Sigmoid colon (tissue), 7 donors: ENCODE results near the gene ATG9B. TPM values are rescaled to one million over a fixed set of nuclear protein-coding genes. Genes with fewer than 3 reads are reported as not detected.

Experiments used
- DNase-seq: peaks from one replicate; pipeline ENCODE4 v3.0.0-alpha.2; 2019
- H3K27ac ChIP-seq, 4 donors: fragments of 200-600 bp; sonication (generic); one replicate each; pipeline ENCODE4 v1.5.1; 2016 to 2019; ENCODE audit warnings: mild to moderate bottlenecking in 1 of 4
- H3K27me3 ChIP-seq, 3 donors: fragments of 200-600 bp; sonication (generic); one replicate each; pipeline ENCODE4 v1.5.1; 2019; ENCODE audit warnings: mild to moderate bottlenecking in 1 of 3
- H3K36me3 ChIP-seq, 4 donors: fragments of 200-600 bp; sonication (generic); one replicate each; pipeline ENCODE4 v1.5.1; 2016 to 2019
- H3K4me1 ChIP-seq, 4 donors: fragments of 200-600 bp; sonication (generic); one replicate each; pipeline ENCODE4 v1.5.1; 2017 to 2019
- H3K4me3 ChIP-seq, 4 donors: fragments of 200-600 bp; sonication (generic); one replicate each; pipeline ENCODE4 v1.5.1; 2017 to 2019; ENCODE audit warnings: mild to moderate bottlenecking in 2 of 4, moderate library complexity in 1 of 4
- H3K9me3 ChIP-seq, 4 donors: fragments of 200-600 bp in 3 of 4; sonication (generic) in 3 of 4; one replicate each; pipeline versions ENCODE4 v1.5.1 to v1.6.1; 2013 to 2019
- EP300 ChIP-seq, 4 donors: sonication (generic); formaldehyde crosslinking; IDR thresholded peaks; one replicate each; pipeline ENCODE4 v1.6.1; 2017; ENCODE audit warnings: antibody characterized with exemption in 4 of 4
- POLR2A ChIP-seq, 2 donors: fragments of 450-650 bp; IDR thresholded peaks; one replicate each; pipeline ENCODE4 v1.6.1; 2016; ENCODE audit warnings: antibody characterized with exemption in 2 of 2, mild to moderate bottlenecking in 2 of 2, moderate library complexity in 2 of 2
- POLR2AphosphoS5 ChIP-seq, 4 donors: sonication (generic); formaldehyde crosslinking; IDR thresholded peaks; one replicate each; pipeline ENCODE4 v1.6.1; 2017; ENCODE audit warnings: antibody characterized with exemption in 4 of 4
- WGBS, 2 donors: extraction: QIAGEN DNeasy Blood & Tissue Kit; methylation state at CpG; one replicate each; pipeline ENCODE4 v1.1.7; 2013; 5-methylcytosine and 5-hydroxymethylcytosine counted together
- intact Hi-C: fragments of 100-400 bp; cut with DNase I; formaldehyde crosslinking; loops from one replicate; pipeline ENCODE4 v1.15.1; 2023
- polyA plus RNA-seq, 3 donors: library from polyadenylated mRNA; stranded (reverse); fragments of 200-250 nt; gene quantifications; one replicate each; pipeline ENCODE4 v1.2.3, GENCODE V29; 2013
- total RNA-seq, 4 donors: library from RNA; depleted of rRNA; stranded (reverse); fragments of >200 nt; gene quantifications; one replicate each; pipeline ENCODE4 v1.1.0, GENCODE V29; 2016
- TF ChIP-seq, protein P1 (sequence below), 4 experiments: fragments of 450-650 bp in 3 of 4; fragments of 200-600 bp in 1 of 4; IDR thresholded peaks; one replicate each; pipeline ENCODE4 v1.5.1; 2016 to 2019; ENCODE audit warnings: antibody characterized with exemption in 4 of 4, mild to moderate bottlenecking in 3 of 4, moderate library complexity in 2 of 4
- donor health status: healthy with polysubstance abuse.
- donor health status: Bipolar disorder and iron deficiency.
- donor health status: healthy.

ATG9B gene
- total and polyA plus RNA-seq, 7 donors: 1.2 to 1.6 TPM; not detected in 5

DNA sequence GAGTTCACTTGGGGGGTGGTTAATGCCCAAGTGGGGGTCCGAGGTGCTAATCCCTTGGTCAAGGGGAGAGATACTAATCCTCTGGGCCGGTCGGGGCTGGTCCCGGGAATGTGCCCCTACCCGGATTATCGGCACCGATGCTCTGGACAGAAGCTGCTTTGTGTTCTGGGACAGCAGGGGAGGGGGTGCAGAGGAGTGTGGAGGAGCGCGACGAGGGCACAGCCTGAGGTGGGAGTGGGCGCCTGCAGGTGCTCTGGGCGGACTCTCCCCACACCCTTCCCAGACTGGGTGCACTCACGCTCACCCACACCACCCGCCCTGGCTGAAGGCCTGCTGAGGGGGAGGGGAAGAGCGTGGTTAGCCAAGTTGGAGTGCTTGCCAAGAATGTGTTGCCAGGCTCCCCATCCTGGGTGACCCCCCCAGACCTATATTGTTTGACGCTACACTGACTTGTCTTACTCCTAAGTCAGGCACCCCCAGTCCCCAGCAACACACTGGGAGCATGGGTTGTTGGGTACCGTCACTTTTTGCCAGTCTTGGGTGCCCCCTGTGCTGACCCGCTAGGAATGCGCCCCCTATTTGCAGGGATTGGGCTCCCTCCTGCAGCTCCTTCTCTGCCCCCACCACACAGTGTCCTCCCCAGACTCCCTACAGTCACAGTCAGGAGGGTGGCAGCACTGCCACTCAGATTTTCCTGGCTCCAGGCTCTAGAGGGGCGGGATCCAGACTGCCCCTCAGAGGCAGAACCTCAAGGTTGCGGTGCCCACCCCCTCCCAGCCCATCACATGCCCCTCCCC is 36.3 kb upstream of the ATG9B start:
- peak; percentile 82 for DNase-seq
- Histone ChIP-seq H3K27ac (peak overlapping the region; percentile 86 to 96 (median 93)), H3K4me3 (peak overlapping the region; percentile 68 to 91 (median 78)), H3K4me1 (peaks cover 0 to 63% (median 56%) of the 10 kb centered on the region in 4 donors), H3K9me3 (no peaks in the 10 kb centered on the region), H3K27me3 (no peaks in the 10 kb centered on the region), H3K36me3 (peaks cover 0 to 22% (median 12%) of the 10 kb centered on the region in 4 donors)
- intact Hi-C loops: no loop called here
- TF ChIP-seq, protein P1, sequence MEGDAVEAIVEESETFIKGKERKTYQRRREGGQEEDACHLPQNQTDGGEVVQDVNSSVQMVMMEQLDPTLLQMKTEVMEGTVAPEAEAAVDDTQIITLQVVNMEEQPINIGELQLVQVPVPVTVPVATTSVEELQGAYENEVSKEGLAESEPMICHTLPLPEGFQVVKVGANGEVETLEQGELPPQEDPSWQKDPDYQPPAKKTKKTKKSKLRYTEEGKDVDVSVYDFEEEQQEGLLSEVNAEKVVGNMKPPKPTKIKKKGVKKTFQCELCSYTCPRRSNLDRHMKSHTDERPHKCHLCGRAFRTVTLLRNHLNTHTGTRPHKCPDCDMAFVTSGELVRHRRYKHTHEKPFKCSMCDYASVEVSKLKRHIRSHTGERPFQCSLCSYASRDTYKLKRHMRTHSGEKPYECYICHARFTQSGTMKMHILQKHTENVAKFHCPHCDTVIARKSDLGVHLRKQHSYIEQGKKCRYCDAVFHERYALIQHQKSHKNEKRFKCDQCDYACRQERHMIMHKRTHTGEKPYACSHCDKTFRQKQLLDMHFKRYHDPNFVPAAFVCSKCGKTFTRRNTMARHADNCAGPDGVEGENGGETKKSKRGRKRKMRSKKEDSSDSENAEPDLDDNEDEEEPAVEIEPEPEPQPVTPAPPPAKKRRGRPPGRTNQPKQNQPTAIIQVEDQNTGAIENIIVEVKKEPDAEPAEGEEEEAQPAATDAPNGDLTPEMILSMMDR (IDR thresholded peaks at IDR 0.05): no peak
- TF ChIP-seq POLR2AphosphoS5 (IDR thresholded peaks at IDR 0.05) (peak; percentile 24 to 64 (median 45)), POLR2A (IDR thresholded peaks at IDR 0.05) (no peak), EP300 (IDR thresholded peaks at IDR 0.05) (peak in 1 of 4 donors; percentile 24)
- 8 to 17% methylated on average over 21 of the region's 21 CpGs for WGBS, 2 donors

DNA sequence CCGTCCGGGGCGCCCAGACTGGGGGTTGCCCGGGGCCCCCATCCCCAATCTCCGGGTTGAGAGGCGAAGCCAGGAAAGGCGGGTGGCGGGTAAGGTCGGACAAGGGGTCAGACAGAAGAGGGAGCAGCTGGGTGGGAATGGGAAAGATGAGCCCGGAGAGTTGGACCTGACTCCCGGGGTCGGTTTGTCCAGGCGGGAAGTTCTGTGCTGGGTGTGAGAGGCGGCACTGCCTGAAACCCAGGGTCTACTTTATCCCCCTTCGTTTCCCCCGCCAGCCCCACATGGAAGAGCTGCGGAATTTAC is 35.8 kb upstream of the ATG9B start:
- H3K4me3 ChIP-seq: peak overlapping the region; percentile 68 to 91 (median 78)
- H3K27me3 ChIP-seq: no peaks in the 10 kb centered on the region
- WGBS, 2 donors: 1 to 4% methylated on average over 17 of the region's 17 CpGs
- TF ChIP-seq EP300 (IDR thresholded peaks at IDR 0.05) (no peak), POLR2AphosphoS5 (IDR thresholded peaks at IDR 0.05) (no peak), POLR2A (IDR thresholded peaks at IDR 0.05) (no peak)
- TF ChIP-seq, protein P1 (IDR thresholded peaks at IDR 0.05): no peak
- peaks cover 0 to 63% (median 56%) of the 10 kb centered on the region in 4 donors for H3K4me1 ChIP-seq
- no peak for DNase-seq
- H3K36me3 ChIP-seq: peaks cover 0 to 16% (median 8%) of the 10 kb centered on the region in 4 donors
- no peaks in the 10 kb centered on the region for H3K9me3 ChIP-seq
- peak overlapping the region; percentile 86 to 96 (median 93) for H3K27ac ChIP-seq
- intact Hi-C loops: no loop called here

DNA sequence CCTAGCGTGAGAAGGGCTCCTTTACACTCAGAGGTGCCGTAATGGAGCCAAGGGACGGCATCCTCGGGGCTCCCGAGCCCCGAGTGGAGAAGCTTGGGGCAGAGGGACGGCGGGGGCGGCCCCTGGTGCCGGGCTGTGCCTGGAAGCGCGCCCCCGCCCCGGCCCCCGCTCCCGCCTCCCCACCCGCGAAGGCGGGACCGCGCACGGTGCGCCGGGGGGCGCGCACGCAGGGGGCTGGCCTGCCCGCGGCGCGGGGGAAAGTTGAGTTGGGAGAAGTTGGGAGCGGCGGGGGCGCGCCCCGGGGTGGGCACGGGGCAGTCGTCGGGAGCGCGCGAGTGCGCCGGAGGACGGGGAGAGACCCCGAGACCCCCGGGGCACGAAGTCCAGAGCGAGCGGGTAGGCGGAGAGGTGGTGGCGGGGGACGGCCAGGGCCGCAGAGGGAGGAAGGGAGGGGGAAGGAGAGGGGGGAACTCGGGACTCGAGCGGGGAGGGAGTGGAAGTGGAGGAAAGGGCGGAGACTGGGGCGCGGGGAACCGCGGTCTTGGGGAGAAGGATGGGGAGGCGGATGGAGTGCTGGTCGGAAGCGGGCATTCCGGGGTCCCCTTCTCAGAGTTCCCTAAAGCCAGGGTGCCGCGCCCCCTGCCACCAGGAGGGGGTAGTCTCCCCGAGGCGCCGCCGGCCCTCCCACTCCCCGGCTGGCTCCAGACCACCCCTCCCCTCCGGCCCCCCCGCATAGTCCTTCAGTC is 35.2 kb upstream of the ATG9B start, which contains the start of gene SLC4A2:
SLC4A2 (plus strand) TSS at position 223 of the 746 bp plus-strand sequence. CDS start 2,399 bp downstream, outside the sequence.
- Histone ChIP-seq H3K36me3 (peaks cover 0 to 11% (median 3%) of the 10 kb centered on the region in 4 donors), H3K27me3 (no peaks in the 10 kb centered on the region), H3K4me1 (peaks cover 0 to 63% (median 56%) of the 10 kb centered on the region in 4 donors), H3K9me3 (no peaks in the 10 kb centered on the region), H3K27ac (peak within 1 kb of the TSS; percentile 86 to 96 (median 93)), H3K4me3 (peak within 1 kb of the TSS; percentile 68 to 91 (median 78))
- TF ChIP-seq, protein P1 (IDR thresholded peaks at IDR 0.05): peak in 2 of 4 experiments; percentile 16 to 57
- TF ChIP-seq POLR2AphosphoS5 (IDR thresholded peaks at IDR 0.05) (peak; percentile 34 to 85 (median 61)), EP300 (IDR thresholded peaks at IDR 0.05) (no peak), POLR2A (IDR thresholded peaks at IDR 0.05) (peak; percentile 17 to 21)
- DNase-seq: peak; percentile 94
- intact Hi-C loops: loop anchor here (1.0 to 2.0 kb wide), 4 partner anchors 22 to 51 kb away; partner anchors contain the start of genes ABCB8 and AGAP3
- 1% methylated on average over 75 of the region's 75 CpGs for WGBS, 2 donors

DNA sequence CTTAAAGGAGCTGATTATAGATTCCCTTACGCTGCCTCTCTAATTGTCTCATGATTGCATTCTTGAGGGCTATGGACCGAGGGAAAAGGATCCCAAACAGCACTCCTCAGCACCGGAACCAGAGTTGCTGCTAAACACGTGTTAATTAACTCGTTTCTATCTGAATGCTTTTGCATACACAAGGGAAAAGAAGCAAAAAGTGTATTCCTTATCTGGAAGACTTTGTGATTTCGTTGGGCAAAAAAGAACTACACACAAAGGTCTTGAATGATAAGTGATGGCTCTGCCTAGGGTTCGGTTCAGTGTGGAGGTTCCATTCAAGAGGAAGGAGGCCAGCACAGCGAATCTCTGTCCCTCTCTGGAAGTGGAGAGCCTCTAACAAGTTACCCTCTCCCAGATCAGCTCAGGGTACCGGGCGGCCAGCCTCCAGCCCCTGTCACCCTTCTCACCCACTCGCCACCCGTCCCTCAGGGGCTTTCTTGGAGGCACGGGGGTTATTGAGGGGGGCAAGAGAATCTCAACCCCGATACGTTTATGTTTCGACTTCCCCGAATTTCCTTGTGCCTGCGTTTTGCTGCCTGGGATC is 34.6 kb upstream of the ATG9B start:
- H3K4me1 ChIP-seq: peaks cover 0 to 62% (median 56%) of the 10 kb centered on the region in 4 donors
- TF ChIP-seq POLR2AphosphoS5 (IDR thresholded peaks at IDR 0.05): no peak
- TF ChIP-seq EP300 (IDR thresholded peaks at IDR 0.05): no peak
- TF ChIP-seq POLR2A (IDR thresholded peaks at IDR 0.05): no peak
- TF ChIP-seq, protein P1 (IDR thresholded peaks at IDR 0.05): no peak
- H3K9me3 ChIP-seq: no peaks in the 10 kb centered on the region
- peak overlapping the region; percentile 86 to 96 (median 93) for H3K27ac ChIP-seq
- H3K4me3 ChIP-seq: peak overlapping the region; percentile 68 to 91 (median 78)
- 5 to 9% methylated on average over 18 of the region's 18 CpGs for WGBS, 2 donors
- intact Hi-C loops: loop anchor here (1.0 to 2.0 kb wide), 4 partner anchors 22 to 52 kb away; partner anchors contain the start of genes ABCB8 and AGAP3
- peaks cover 0 to 11% (median 0%) of the 10 kb centered on the region in 4 donors for H3K36me3 ChIP-seq
- H3K27me3 ChIP-seq: no peaks in the 10 kb centered on the region
- DNase-seq: no peak
